Ovary (tissue), 3 donors: ENCODE measurements around the gene MRPL10.

Source experiments
- EP300 ChIP-seq: sonication (generic); formaldehyde crosslinking; IDR thresholded peaks from one replicate; pipeline ENCODE4 v1.6.1; 2017; ENCODE audit warnings: antibody characterized with exemption
- POLR2A ChIP-seq: fragments of 450-650 bp; IDR thresholded peaks from one replicate; pipeline ENCODE4 v1.6.1; 2017; ENCODE audit warnings: antibody characterized with exemption, mild to moderate bottlenecking, moderate library complexity
- TF ChIP-seq, protein P1 (sequence below), 3 donors: fragments of 450-650 bp in 2 of 3; fragments of 200-600 bp in 1 of 3; IDR thresholded peaks; one replicate each; pipeline versions ENCODE4 v1.5.1 to v1.8.0; 2016 to 2022; ENCODE audit warnings: antibody characterized with exemption in 3 of 3, mild to moderate bottlenecking in 1 of 3
- donor health status: DM: no; HTN: no; CAD: no.

DNA sequence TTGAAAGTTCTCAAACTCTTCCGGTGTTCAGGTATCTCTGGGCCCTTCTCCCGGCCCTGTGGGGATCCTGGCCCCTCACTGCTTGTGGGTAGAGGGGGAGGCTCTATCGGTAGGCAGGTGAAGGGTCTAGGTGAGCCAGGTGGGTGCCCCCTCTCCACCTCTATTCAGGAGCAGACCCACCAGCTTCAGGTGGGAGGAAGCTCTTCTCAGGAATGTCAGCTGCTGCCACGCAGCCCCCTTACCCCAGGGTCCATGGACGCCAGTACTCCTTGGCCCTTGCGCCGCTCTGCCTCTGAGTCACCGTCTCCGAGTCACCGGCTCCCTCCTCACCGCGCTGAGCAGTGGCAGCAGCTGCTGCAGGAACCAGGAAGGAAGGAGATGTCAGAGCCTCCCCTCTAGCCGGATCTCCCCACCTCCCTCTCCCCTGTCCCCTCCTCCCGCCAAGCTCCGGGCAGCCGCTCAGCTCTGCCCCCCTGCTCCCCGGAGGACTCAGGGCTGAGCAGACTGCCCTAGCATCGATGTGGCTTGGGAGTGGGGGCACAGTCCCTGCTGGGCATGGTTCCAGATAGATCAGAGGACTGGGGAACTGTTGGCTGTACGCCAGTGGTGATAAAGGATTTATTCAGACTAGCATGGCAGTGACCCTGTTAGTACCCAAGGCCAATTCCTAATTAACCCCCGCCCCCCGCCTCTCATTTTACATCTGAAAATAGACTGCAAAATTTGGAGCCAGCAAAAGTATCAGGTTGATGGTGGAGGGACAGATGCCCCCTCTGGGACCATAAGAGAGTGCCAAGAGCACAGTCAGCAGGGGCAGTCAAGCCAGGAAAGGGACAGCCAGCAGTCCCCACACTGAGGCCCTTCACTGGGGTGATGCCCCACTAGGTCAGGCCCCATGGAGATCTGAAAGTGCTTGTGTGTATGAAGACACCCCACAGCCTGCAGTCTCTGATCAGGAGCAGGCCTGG is 9.6 kb downstream of the MRPL10 start, which contains the start of gene OSBPL7:
- TF ChIP-seq, protein P1, sequence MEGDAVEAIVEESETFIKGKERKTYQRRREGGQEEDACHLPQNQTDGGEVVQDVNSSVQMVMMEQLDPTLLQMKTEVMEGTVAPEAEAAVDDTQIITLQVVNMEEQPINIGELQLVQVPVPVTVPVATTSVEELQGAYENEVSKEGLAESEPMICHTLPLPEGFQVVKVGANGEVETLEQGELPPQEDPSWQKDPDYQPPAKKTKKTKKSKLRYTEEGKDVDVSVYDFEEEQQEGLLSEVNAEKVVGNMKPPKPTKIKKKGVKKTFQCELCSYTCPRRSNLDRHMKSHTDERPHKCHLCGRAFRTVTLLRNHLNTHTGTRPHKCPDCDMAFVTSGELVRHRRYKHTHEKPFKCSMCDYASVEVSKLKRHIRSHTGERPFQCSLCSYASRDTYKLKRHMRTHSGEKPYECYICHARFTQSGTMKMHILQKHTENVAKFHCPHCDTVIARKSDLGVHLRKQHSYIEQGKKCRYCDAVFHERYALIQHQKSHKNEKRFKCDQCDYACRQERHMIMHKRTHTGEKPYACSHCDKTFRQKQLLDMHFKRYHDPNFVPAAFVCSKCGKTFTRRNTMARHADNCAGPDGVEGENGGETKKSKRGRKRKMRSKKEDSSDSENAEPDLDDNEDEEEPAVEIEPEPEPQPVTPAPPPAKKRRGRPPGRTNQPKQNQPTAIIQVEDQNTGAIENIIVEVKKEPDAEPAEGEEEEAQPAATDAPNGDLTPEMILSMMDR (IDR thresholded peaks at IDR 0.05) = no peak
- no peak for TF ChIP-seq EP300
- TF ChIP-seq POLR2A = no peak
